Measurements from ENCODE around the gene SOX18.

GRCh38 chr20:64070244-64070993, 21.0 kb upstream of the SOX18 start:
- TF ChIP-seq EZH2 (IDR thresholded peaks at IDR 0.05): no peak
- TF ChIP-seq POLR2AphosphoS5 (IDR thresholded peaks at IDR 0.05; ENCODE audit: borderline replicate concordance, low read depth, low read length): no peak
